SK-N-SH (cell line): Measurements from ENCODE around the gene ATP13A3.
"Not testable (repeated sequence)": the region's sequence is repeated elsewhere in the genome, so short reads cannot be mapped to it uniquely, and the experiment has no call there.

Source experiments
- CHD2 ChIP-seq: fragments of 150-350 bp; IDR thresholded peaks from 2 replicates; pipeline ENCODE4 v1.6.1; 2018; ENCODE audit warnings: low read length; ENCODE audit not compliant: partially characterized antibody
- EP300 ChIP-seq, 2 experiments: IDR thresholded peaks; 2 replicates each; pipeline versions ENCODE4 v1.4.0 to v1.6.1; 2012; ENCODE audit warnings: borderline replicate concordance in 1 of 2, low read depth in 1 of 2, low read length in 1 of 2
- FOXJ3 ChIP-seq: sonication (generic); formaldehyde crosslinking; IDR thresholded peaks from 2 replicates; pipeline ENCODE4 v1.5.1; 2020; ENCODE audit warnings: mild to moderate bottlenecking, missing genetic modification reagents
- JUND ChIP-seq: IDR thresholded peaks from 2 replicates; pipeline ENCODE4 v1.4.0; 2012
- POLR2AphosphoS5 ChIP-seq: IDR thresholded peaks from 2 replicates; pipeline ENCODE4 v1.6.1; 2012; ENCODE audit warnings: low read depth, low read length
- RAD21 ChIP-seq: IDR thresholded peaks from 2 replicates; pipeline ENCODE4 v1.6.1; 2012; ENCODE audit warnings: mild to moderate bottlenecking, low read length
- RCOR1 ChIP-seq: fragments of 150-350 bp; IDR thresholded peaks from 2 replicates; pipeline ENCODE4 v1.6.1; 2017; ENCODE audit warnings: antibody characterized with exemption, low read length
- TCF12 ChIP-seq: IDR thresholded peaks from 2 replicates; pipeline ENCODE4 v1.4.0; 2012
- TF ChIP-seq, protein P1 (sequence below): fragments of 150-350 bp; IDR thresholded peaks from 2 replicates; pipeline ENCODE4 v1.6.1; 2017; ENCODE audit warnings: antibody characterized with exemption, low read length, low read depth, borderline replicate concordance
- TF ChIP-seq, protein P2 (sequence below): fragments of 200-600 bp; sonication (generic); IDR thresholded peaks from 2 replicates; pipeline ENCODE4 v1.6.1; 2017; ENCODE audit warnings: antibody characterized with exemption, mild to moderate bottlenecking, moderate library complexity
- TF ChIP-seq, protein P3 (sequence below): IDR thresholded peaks from 2 replicates; pipeline ENCODE4 v1.6.1; 2012; ENCODE audit warnings: mild to moderate bottlenecking, low read depth, low read length, moderate library complexity

DNA sequence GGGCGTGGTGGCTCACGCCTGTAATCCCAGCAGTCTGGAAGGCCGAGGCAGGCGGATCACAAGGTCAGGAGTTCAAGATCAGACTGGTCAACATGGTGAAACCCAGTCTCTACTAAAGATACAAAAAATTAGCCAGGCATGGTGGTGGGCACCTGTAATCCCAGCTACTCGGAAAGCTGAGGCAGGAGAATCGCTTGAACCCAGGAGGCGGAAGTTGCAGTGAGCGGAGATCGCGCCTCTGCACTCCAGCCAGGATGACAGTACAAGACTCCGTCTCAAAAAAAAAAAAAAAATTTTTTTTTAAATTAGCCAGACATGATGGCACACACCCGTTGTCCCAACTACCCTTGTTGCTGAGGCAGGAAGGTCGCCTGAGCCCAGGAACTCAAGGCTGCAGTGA is 4.0 kb downstream of the ATP13A3 start:
- not testable (repeated sequence) for TF ChIP-seq TCF12; RAD21; JUND; FOXJ3 (CRISPR knock-in tag); POLR2AphosphoS5; EP300 (IDR thresholded peaks at IDR 0.05; ENCODE audit: borderline replicate concordance in 1 of 2, low read depth in 1 of 2, low read length in 1 of 2); RCOR1; CHD2
- TF ChIP-seq, protein P1, sequence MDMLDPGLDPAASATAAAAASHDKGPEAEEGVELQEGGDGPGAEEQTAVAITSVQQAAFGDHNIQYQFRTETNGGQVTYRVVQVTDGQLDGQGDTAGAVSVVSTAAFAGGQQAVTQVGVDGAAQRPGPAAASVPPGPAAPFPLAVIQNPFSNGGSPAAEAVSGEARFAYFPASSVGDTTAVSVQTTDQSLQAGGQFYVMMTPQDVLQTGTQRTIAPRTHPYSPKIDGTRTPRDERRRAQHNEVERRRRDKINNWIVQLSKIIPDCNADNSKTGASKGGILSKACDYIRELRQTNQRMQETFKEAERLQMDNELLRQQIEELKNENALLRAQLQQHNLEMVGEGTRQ = not testable (repeated sequence)
- TF ChIP-seq, protein P2, sequence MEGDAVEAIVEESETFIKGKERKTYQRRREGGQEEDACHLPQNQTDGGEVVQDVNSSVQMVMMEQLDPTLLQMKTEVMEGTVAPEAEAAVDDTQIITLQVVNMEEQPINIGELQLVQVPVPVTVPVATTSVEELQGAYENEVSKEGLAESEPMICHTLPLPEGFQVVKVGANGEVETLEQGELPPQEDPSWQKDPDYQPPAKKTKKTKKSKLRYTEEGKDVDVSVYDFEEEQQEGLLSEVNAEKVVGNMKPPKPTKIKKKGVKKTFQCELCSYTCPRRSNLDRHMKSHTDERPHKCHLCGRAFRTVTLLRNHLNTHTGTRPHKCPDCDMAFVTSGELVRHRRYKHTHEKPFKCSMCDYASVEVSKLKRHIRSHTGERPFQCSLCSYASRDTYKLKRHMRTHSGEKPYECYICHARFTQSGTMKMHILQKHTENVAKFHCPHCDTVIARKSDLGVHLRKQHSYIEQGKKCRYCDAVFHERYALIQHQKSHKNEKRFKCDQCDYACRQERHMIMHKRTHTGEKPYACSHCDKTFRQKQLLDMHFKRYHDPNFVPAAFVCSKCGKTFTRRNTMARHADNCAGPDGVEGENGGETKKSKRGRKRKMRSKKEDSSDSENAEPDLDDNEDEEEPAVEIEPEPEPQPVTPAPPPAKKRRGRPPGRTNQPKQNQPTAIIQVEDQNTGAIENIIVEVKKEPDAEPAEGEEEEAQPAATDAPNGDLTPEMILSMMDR = not testable (repeated sequence)
- TF ChIP-seq, protein P3, sequence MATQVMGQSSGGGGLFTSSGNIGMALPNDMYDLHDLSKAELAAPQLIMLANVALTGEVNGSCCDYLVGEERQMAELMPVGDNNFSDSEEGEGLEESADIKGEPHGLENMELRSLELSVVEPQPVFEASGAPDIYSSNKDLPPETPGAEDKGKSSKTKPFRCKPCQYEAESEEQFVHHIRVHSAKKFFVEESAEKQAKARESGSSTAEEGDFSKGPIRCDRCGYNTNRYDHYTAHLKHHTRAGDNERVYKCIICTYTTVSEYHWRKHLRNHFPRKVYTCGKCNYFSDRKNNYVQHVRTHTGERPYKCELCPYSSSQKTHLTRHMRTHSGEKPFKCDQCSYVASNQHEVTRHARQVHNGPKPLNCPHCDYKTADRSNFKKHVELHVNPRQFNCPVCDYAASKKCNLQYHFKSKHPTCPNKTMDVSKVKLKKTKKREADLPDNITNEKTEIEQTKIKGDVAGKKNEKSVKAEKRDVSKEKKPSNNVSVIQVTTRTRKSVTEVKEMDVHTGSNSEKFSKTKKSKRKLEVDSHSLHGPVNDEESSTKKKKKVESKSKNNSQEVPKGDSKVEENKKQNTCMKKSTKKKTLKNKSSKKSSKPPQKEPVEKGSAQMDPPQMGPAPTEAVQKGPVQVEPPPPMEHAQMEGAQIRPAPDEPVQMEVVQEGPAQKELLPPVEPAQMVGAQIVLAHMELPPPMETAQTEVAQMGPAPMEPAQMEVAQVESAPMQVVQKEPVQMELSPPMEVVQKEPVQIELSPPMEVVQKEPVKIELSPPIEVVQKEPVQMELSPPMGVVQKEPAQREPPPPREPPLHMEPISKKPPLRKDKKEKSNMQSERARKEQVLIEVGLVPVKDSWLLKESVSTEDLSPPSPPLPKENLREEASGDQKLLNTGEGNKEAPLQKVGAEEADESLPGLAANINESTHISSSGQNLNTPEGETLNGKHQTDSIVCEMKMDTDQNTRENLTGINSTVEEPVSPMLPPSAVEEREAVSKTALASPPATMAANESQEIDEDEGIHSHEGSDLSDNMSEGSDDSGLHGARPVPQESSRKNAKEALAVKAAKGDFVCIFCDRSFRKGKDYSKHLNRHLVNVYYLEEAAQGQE = not testable (repeated sequence)
